ENCODE results near the gene GNB1L. TPM values are rescaled to one million over a fixed set of nuclear protein-coding genes. Genes with fewer than 3 reads are reported as not detected.

The GNB1L gene
- total and polyA plus RNA-seq, 9 of the 15 experiments (the other 6 are each of a cell fraction or from before 2014, with no cell fraction given): 0.56 to 50.5 (median 10.2) TPM

DNA sequence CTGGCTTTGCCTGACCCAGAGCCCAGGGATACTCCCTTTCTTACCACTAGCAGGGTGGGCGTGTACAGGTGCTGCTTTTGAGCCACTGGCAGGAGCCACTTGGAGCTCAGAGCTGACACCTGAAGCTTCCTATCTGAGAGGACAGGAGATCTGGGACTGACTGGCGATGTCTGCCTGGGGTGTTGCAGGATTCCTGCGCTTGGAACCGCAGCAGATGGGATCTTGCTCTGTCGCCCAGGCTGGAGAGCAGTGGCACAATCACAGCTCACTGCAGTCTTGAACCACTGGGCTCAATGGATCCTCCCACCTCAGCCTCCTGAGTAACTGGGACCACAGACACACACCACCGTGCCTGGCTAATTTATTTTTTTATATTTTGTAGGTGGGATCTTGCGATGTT is 113.6 kb downstream of the GNB1L start (continued):
- TF ChIP-seq, protein P1, sequence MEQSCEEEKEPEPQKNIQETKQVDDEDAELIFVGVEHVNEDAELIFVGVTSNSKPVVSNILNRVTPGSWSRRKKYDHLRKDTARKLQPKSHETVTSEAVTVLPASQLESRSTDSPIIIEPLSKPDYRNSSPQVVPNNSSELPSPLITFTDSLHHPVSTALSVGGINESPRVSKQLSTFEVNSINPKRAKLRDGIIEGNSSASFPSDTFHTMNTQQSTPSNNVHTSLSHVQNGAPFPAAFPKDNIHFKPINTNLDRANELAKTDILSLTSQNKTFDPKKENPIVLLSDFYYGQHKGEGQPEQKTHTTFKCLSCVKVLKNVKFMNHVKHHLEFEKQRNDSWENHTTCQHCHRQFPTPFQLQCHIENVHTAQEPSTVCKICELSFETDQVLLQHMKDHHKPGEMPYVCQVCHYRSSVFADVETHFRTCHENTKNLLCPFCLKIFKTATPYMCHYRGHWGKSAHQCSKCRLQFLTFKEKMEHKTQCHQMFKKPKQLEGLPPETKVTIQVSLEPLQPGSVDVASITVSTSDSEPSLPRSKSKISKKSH (CRISPR knock-in tag; IDR thresholded peaks at IDR 0.05): 0 out of 2 replicates have a peak, but pooled peaks have one; percentile 13

- no peak for DNase-seq (ENCODE audit: extremely low read depth in 1 of 4, low spot score in 3 of 4)
- intact Hi-C loops (cut with micrococcal nuclease): no loop called here
- FAIRE-seq: no peak
- TF ChIP-seq UBTF (IDR thresholded peaks at IDR 0.05; ENCODE audit: borderline replicate concordance in 1 of 2, low read depth in 2 of 2, low read length in 2 of 2) (no peak), RBM25 (IDR thresholded peaks at IDR 0.05; ENCODE audit: low read depth, low read length, severe bottlenecking) (no peak), HNRNPLL (IDR thresholded peaks at IDR 0.05; ENCODE audit: low read depth, low read length, poor library complexity, severe bottlenecking) (peak; percentile 24), ZBTB1 (CRISPR knock-in tag; IDR thresholded peaks at IDR 0.05; ENCODE audit: borderline replicate concordance, low read depth) (no peak), ZBTB7A (IDR thresholded peaks at IDR 0.05; ENCODE audit: borderline replicate concordance, control insufficient read depth, low read depth, low read length) (peak; percentile 27; the same call in 1 of the 2 replicates), ZBTB11 (CRISPR knock-in tag; IDR thresholded peaks at IDR 0.05) (no peak), HNRNPUL1 (IDR thresholded peaks at IDR 0.05; ENCODE audit: low read length) (no peak), CBFA2T2 (conservative IDR thresholded peaks at IDR 0.05) (no peak), ZNF583 (CRISPR knock-in tag; IDR thresholded peaks at IDR 0.05) (0 out of 2 replicates have a peak, but pooled peaks have one; percentile 29), SRSF9 (IDR thresholded peaks at IDR 0.05; ENCODE audit: borderline replicate concordance, low read depth, low read length) (no peak), MYNN (IDR thresholded peaks at IDR 0.05) (no peak), MYNN (CRISPR knock-in tag; IDR thresholded peaks at IDR 0.05) (no peak)
Observed at GRCh38 chr22:19740586-19740985, 114.1 kb downstream of the GNB1L start.

More at GRCh38 chr22:19740586-19740985, 114.1 kb downstream of the GNB1L start:
- in situ Hi-C loops (cut with MboI): no loop called here
- Histone ChIP-seq H2AFZ (ENCODE audit: low read depth, low read length) (no peak overlapping the region), H3K27me3 (ENCODE audit: control insufficient read depth in 2 of 2, insufficient read depth in 2 of 2, low read length in 2 of 2) (peaks cover 0 to 61% of the 10 kb centered on the region in 2 experiments; a peak in 3 of 5 replicates), H3K9me3 (replicated peaks; ENCODE audit: control insufficient read depth, insufficient read depth, low read depth, low read length) (no peaks in the 10 kb centered on the region), H4K20me1 (replicated peaks; ENCODE audit: control insufficient read depth, insufficient read depth, low read length) (peaks cover 35% of the 10 kb centered on the region), H3K79me2 (ENCODE audit: control insufficient read depth, insufficient read depth, low read length) (no peaks in the 10 kb centered on the region), H3K4me3 (no peak overlapping the region), H3K27ac (ENCODE audit: extremely low read depth, low read depth, low read length) (no peak overlapping the region), H3K9me1 (ENCODE audit: control insufficient read depth, insufficient read depth, low read length) (no peaks in the 10 kb centered on the region), H3K4me2 (ENCODE audit: insufficient read depth, low read length) (no peak overlapping the region), H3K4me1 (replicated peaks in 1 of 2; ENCODE audit: control insufficient read depth in 2 of 2, insufficient read depth in 2 of 2, low read length in 2 of 2) (peaks cover 0 to 79% of the 10 kb centered on the region in 2 experiments; a peak in 2 of 5 replicates), H3K9ac (ENCODE audit: insufficient read depth in 1 of 2, low read depth in 2 of 2, low read length in 2 of 2) (peak overlapping the region in 1 of 2 experiments; percentile 18; a peak in 2 of 4 replicates), H3K36me3 (ENCODE audit: control insufficient read depth, insufficient read depth, low read length) (no peaks in the 10 kb centered on the region)
- WGBS (ENCODE audit: insufficient coverage, low coverage, missing lambda C conversion rate): 18% methylated on average over 15 of the region's 15 CpGs
- BruUV-seq (replicated peaks): no TSS peak
- ChIA-PET CTCF (ENCODE audit: low intra/inter-chr PET ratio) (no interaction called here), POLR2A (interaction anchor here (0.6 to 3.8 kb wide), 7 partner anchors 9 to 110 kb away, joined by 3 to 30 read pairs (median 3); no protein-coding TSS in a partner anchor)
- no peak for ATAC-seq
